Measurements from ENCODE around the gene YAP1.

GRCh38 chr11:102244681-102245409, 134.6 kb downstream of the YAP1 start:
- TF ChIP-seq OSR2 (tag by site-specific recombination; IDR thresholded peaks at IDR 0.05) (no peak), CTCF (tag by site-specific recombination; IDR thresholded peaks at IDR 0.05) (no peak), PRDM2 (tag by site-specific recombination; IDR thresholded peaks at IDR 0.05; ENCODE audit: borderline replicate concordance) (no peak), ZBTB44 (tag by site-specific recombination; IDR thresholded peaks at IDR 0.05) (no peak), ZBTB21 (tag by site-specific recombination; IDR thresholded peaks at IDR 0.05) (no peak), PBX3 (CRISPR knock-in tag; IDR thresholded peaks at IDR 0.05) (no peak), KLF17 (tag by site-specific recombination; IDR thresholded peaks at IDR 0.05) (no peak), REST (tag by site-specific recombination; IDR thresholded peaks at IDR 0.05) (no peak), KLF9 (tag by site-specific recombination; IDR thresholded peaks at IDR 0.05; ENCODE audit: low read depth) (no peak)

Measured in HEK293 (cell line).